MM.1S (cell line): ENCODE measurements around the gene ADRB1.

ENCODE experiments used
- DNase-seq: peaks from one replicate; pipeline ENCODE4 v3.0.0-alpha.2; 2015
- H2AFZ ChIP-seq: fragments of 300-600 bp; sonication (generic); 2 replicates; pipeline ENCODE4 v1.6.0; 2016; ENCODE audit warnings: antibody characterized with exemption, low read length
- H3F3A ChIP-seq: fragments of 300-600 bp; sonication (generic); 2 replicates; pipeline ENCODE4 v1.6.1; 2016; ENCODE audit warnings: mild to moderate bottlenecking, antibody characterized with exemption, low read length, moderate library complexity, mixed read lengths; ENCODE audit not compliant: insufficient read depth
- H3K27ac ChIP-seq: fragments of 300-600 bp; sonication (generic); 2 replicates; pipeline ENCODE4 v1.5.1; 2016; ENCODE audit warnings: mild to moderate bottlenecking, low read length
- H3K27me3 ChIP-seq: fragments of 300-600 bp; sonication (generic); replicated peaks from 2 replicates; pipeline ENCODE4 v1.6.0; 2016; ENCODE audit warnings: low read length; ENCODE audit not compliant: insufficient read depth
- H3K36me3 ChIP-seq: fragments of 300-600 bp; sonication (generic); replicated peaks from 2 replicates; pipeline ENCODE4 v1.6.1; 2016; ENCODE audit warnings: mild to moderate bottlenecking, low read length, mixed read lengths; ENCODE audit not compliant: insufficient read depth
- H3K4me1 ChIP-seq: fragments of 300-600 bp; sonication (generic); 2 replicates; pipeline ENCODE4 v1.6.1; 2016; ENCODE audit warnings: low read length, mixed read lengths
- H3K4me2 ChIP-seq: fragments of 300-600 bp; sonication (generic); 2 replicates; pipeline ENCODE4 v1.6.0; 2016; ENCODE audit warnings: low read depth, low read length
- H3K4me3 ChIP-seq: fragments of 300-600 bp; sonication (generic); 2 replicates; pipeline ENCODE4 v1.5.1; 2016; ENCODE audit warnings: low read length, mixed read lengths
- H3K79me2 ChIP-seq: fragments of 300-600 bp; sonication (generic); 2 replicates; pipeline ENCODE4 v1.6.1; 2016; ENCODE audit warnings: mixed run types, low read length, mixed read lengths
- H3K9ac ChIP-seq: fragments of 300-600 bp; sonication (generic); 2 replicates; pipeline ENCODE4 v1.6.1; 2016; ENCODE audit warnings: low read length, mixed read lengths
- H3K9me2 ChIP-seq: fragments of 300-600 bp; sonication (generic); replicated peaks from 2 replicates; pipeline ENCODE4 v1.6.1; 2016; ENCODE audit warnings: mild to moderate bottlenecking, low read length, mixed read lengths; ENCODE audit not compliant: insufficient read depth
- H3K9me3 ChIP-seq: fragments of 300-600 bp; sonication (generic); replicated peaks from 2 replicates; pipeline ENCODE4 v1.6.1; 2016; ENCODE audit warnings: mild to moderate bottlenecking, low read length, mixed read lengths; ENCODE audit not compliant: insufficient read depth
- H4K20me1 ChIP-seq: fragments of 300-600 bp; sonication (generic); 2 replicates; pipeline ENCODE4 v1.6.1; 2016; ENCODE audit warnings: mild to moderate bottlenecking, low read length, moderate library complexity, mixed read lengths; ENCODE audit not compliant: insufficient read depth
- CTCF ChIP-seq: fragments of 300-600 bp; sonication (generic); IDR thresholded peaks from 2 replicates; pipeline ENCODE4 v1.5.1; 2016; ENCODE audit warnings: antibody characterized with exemption, low read length, mixed read lengths
- EZH2 ChIP-seq: fragments of 300-600 bp; sonication (generic); optimal IDR thresholded peaks from 2 replicates; pipeline ENCODE3; 2017; ENCODE audit warnings: low read depth, mild to moderate bottlenecking, antibody characterized with exemption, low read length, mixed read lengths
- EZH2phosphoT487 ChIP-seq: fragments of 300-600 bp; sonication (generic); IDR thresholded peaks from 2 replicates; pipeline ENCODE4 v1.6.1; 2018; ENCODE audit warnings: antibody characterized with exemption, low read length

ADRB1 gene

GRCh38 chr10:114003161-114003941, 40.3 kb upstream of the ADRB1 start:
- Histone ChIP-seq H3K27ac (no peak overlapping the region), H3K27me3 (no peaks in the 10 kb centered on the region), H3F3A (no peaks in the 10 kb centered on the region), H3K9me2 (no peaks in the 10 kb centered on the region), H3K9me3 (no peaks in the 10 kb centered on the region), H3K9ac (no peak overlapping the region), H3K36me3 (no peaks in the 10 kb centered on the region), H4K20me1 (no peaks in the 10 kb centered on the region), H3K4me2 (no peak overlapping the region), H3K4me1 (no peaks in the 10 kb centered on the region), H3K79me2 (no peaks in the 10 kb centered on the region), H3K4me3 (no peak overlapping the region), H2AFZ (no peak overlapping the region)
- TF ChIP-seq CTCF (no peak), EZH2 (no peak), EZH2phosphoT487 (no peak)
- no peak for DNase-seq

GRCh38 chr10:114009281-114009996, 34.2 kb upstream of the ADRB1 start:
- H4K20me1 ChIP-seq = no peaks in the 10 kb centered on the region
- no peaks in the 10 kb centered on the region for H3K79me2 ChIP-seq
- no peak overlapping the region for H3K27ac ChIP-seq
- no peaks in the 10 kb centered on the region for H3K27me3 ChIP-seq
- no peak overlapping the region for H3K4me3 ChIP-seq
- H3K9ac ChIP-seq = no peak overlapping the region
- no peaks in the 10 kb centered on the region for H3F3A ChIP-seq
- no peaks in the 10 kb centered on the region for H3K4me1 ChIP-seq
- H3K36me3 ChIP-seq = no peaks in the 10 kb centered on the region
- H2AFZ ChIP-seq = no peak overlapping the region
- TF ChIP-seq EZH2 (no peak), EZH2phosphoT487 (no peak), CTCF (no peak)
- no peaks in the 10 kb centered on the region for H3K9me3 ChIP-seq
- no peak for DNase-seq
- 0 out of 2 replicates have a peak, but pooled peaks cover 3% of the 10 kb centered on the region for H3K9me2 ChIP-seq
- no peak overlapping the region for H3K4me2 ChIP-seq

GRCh38 chr10:114010316-114010715, 33.4 kb upstream of the ADRB1 start:
- TF ChIP-seq EZH2 (no peak), EZH2phosphoT487 (no peak), CTCF (no peak)
- no peak overlapping the region for H3K27ac ChIP-seq
- no peak overlapping the region for H2AFZ ChIP-seq
- H3K27me3 ChIP-seq = no peaks in the 10 kb centered on the region
- H4K20me1 ChIP-seq = no peaks in the 10 kb centered on the region
- H3K36me3 ChIP-seq = no peaks in the 10 kb centered on the region
- no peak overlapping the region for H3K4me2 ChIP-seq
- H3K9me3 ChIP-seq = no peaks in the 10 kb centered on the region
- H3K79me2 ChIP-seq = no peaks in the 10 kb centered on the region
- 0 out of 2 replicates have a peak, but pooled peaks cover 3% of the 10 kb centered on the region for H3K9me2 ChIP-seq
- no peak overlapping the region for H3K4me3 ChIP-seq
- no peak for DNase-seq
- H3K4me1 ChIP-seq = no peaks in the 10 kb centered on the region
- no peaks in the 10 kb centered on the region for H3F3A ChIP-seq
- no peak overlapping the region for H3K9ac ChIP-seq
